GM10266 (cell line): ENCODE measurements around the gene SPOUT1.

Experiments
- DNase-seq: peaks from one replicate; pipeline ENCODE4 v3.0.0; 2012; ENCODE audit errors: extremely low spot score
- TF ChIP-seq, protein P1 (sequence below): IDR thresholded peaks from 2 replicates; pipeline ENCODE4 v1.5.1; 2012; ENCODE audit warnings: mild to moderate bottlenecking, low read depth; ENCODE audit not compliant: control insufficient read depth, insufficient read depth; ENCODE audit errors: missing control alignments

The SPOUT1 gene

GRCh38 chr9:128818099-128818838 lies 11.3 kb downstream of the SPOUT1 start, which contains the start of gene ENDOG:
Gene ENDOG, plus strand, starts transcription at chr9:128818500. Its CDS starts 185 bp downstream, at chr9:128818685.
- TF ChIP-seq, protein P1, sequence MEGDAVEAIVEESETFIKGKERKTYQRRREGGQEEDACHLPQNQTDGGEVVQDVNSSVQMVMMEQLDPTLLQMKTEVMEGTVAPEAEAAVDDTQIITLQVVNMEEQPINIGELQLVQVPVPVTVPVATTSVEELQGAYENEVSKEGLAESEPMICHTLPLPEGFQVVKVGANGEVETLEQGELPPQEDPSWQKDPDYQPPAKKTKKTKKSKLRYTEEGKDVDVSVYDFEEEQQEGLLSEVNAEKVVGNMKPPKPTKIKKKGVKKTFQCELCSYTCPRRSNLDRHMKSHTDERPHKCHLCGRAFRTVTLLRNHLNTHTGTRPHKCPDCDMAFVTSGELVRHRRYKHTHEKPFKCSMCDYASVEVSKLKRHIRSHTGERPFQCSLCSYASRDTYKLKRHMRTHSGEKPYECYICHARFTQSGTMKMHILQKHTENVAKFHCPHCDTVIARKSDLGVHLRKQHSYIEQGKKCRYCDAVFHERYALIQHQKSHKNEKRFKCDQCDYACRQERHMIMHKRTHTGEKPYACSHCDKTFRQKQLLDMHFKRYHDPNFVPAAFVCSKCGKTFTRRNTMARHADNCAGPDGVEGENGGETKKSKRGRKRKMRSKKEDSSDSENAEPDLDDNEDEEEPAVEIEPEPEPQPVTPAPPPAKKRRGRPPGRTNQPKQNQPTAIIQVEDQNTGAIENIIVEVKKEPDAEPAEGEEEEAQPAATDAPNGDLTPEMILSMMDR: peak; percentile 96
- DNase-seq: peak; percentile 100

- TF ChIP-seq, protein P1: no peak
- no peak for DNase-seq
Measured at GRCh38 chr9:128810873-128811272, 18.7 kb downstream of the SPOUT1 start.

DNA sequence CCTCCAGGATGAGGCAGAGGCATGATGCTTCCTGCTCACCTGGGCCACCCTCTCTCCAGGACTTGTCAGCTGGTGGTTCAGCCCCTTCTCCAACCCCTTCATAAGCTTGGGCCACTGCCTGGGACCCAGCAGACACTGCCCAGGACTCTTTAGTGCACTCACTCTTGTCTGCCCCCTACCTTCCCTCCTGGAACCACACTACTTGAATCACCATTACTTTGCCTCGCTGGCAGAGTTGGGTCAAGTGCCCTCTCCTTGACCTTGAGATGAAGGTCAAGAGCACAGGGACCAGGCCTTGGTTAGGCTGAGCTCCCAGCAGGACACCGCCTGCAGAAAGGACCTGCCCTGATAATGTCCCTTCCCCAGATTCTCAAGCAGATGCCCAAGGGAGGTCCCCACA lies 19.8 kb downstream of the SPOUT1 start:
- DNase-seq: no peak
- TF ChIP-seq, protein P1: no peak

GRCh38 chr9:128809036-128809599 lies 20.5 kb downstream of the SPOUT1 start:
- TF ChIP-seq, protein P1: no peak
- DNase-seq: no peak

GRCh38 chr9:128808543-128808942 lies 21.1 kb downstream of the SPOUT1 start:
- TF ChIP-seq, protein P1: no peak
- DNase-seq: no peak

DNA sequence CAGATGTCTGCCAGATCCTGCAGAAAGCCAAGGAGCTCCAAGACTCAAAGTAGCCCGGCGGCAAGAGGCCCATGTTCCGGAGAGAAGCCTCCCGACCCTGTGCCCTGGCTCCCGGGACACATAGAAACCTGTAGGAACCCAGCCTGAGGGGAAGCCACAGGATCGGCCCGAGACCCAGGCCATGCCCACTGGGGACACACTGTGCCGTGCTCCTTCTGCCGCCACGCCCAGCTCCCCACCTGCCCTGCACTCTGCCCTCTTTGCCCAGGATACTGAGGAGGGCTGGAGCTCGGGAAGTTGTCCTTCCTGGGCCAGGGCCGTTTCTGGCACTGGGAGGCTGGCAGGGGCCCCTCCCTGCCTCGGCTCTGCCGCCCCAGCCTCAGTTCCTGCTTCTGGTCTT lies 21.8 kb downstream of the SPOUT1 start:
- no peak for DNase-seq
- TF ChIP-seq, protein P1: no peak

DNA sequence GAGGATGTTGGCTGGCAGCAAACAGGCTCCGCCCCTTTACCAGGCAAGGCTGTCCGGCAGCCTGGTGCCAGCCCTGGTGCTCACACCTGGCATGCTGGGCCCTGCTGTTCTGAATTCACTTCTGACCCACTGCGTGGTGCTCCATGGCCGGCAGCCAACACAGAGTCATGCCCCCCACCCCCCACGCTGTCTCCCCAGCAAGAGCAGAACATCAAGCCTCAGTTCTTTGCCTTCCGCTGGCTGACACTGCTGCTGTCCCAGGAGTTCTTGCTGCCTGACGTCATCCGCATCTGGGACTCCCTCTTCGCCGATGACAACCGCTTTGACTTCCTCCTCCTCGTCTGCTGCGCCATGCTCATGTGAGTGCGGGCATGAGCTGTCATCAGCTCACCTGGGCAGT lies 23.9 kb downstream of the SPOUT1 start:
- TF ChIP-seq, protein P1: no peak
- no peak for DNase-seq
